H9 (cell line): ENCODE results near the gene IGBP1. TPM values are rescaled to one million over a fixed set of nuclear protein-coding genes. Genes with fewer than 3 reads are reported as not detected.

Source experiments
- DNase-seq: peaks from one replicate; pipeline ENCODE4 v3.0.0-alpha.2; 2017
- H2AFZ ChIP-seq: one replicate; pipeline ENCODE4 v1.6.1; 2013; ENCODE audit warnings: mild to moderate bottlenecking, low read length, control low read depth, moderate library complexity
- H2AK5ac ChIP-seq: 2 replicates; pipeline ENCODE4 v1.6.1; 2013; ENCODE audit warnings: low read length, control low read depth, mixed read lengths; ENCODE audit not compliant: insufficient read length
- H2BK120ac ChIP-seq: one replicate; pipeline ENCODE4 v1.6.1; 2013; ENCODE audit warnings: low read depth, mild to moderate bottlenecking, low read length, control low read depth, inconsistent platforms; ENCODE audit not compliant: poor library complexity, severe bottlenecking
- H2BK12ac ChIP-seq: 2 replicates; pipeline ENCODE4 v1.6.1; 2013; ENCODE audit warnings: low read length, control low read depth, mixed read lengths, low read depth; ENCODE audit not compliant: insufficient read length
- H2BK15ac ChIP-seq: 2 replicates; pipeline ENCODE4 v1.6.1; 2013; ENCODE audit warnings: low read depth, low read length, control low read depth
- H2BK20ac ChIP-seq: one replicate; pipeline ENCODE4 v1.6.1; 2013; ENCODE audit warnings: low read depth, mild to moderate bottlenecking, low read length, control low read depth, inconsistent platforms; ENCODE audit not compliant: poor library complexity, severe bottlenecking
- H2BK5ac ChIP-seq: 2 replicates; pipeline ENCODE4 v1.6.1; 2013; ENCODE audit warnings: low read length, control low read depth, mixed read lengths; ENCODE audit not compliant: insufficient read length
- H3K14ac ChIP-seq: 2 replicates; pipeline ENCODE4 v1.6.1; 2013; ENCODE audit warnings: low read length, control low read depth; ENCODE audit not compliant: insufficient read depth
- H3K18ac ChIP-seq: 2 replicates; pipeline ENCODE4 v1.6.1; 2013; ENCODE audit warnings: low read depth, mild to moderate bottlenecking, mixed read lengths, low read length, control low read depth; ENCODE audit not compliant: insufficient read length
- H3K23ac ChIP-seq: 2 replicates; pipeline ENCODE4 v1.6.1; 2013; ENCODE audit warnings: low read length, control low read depth, mixed read lengths, low read depth; ENCODE audit not compliant: insufficient read length
- H3K23me2 ChIP-seq: 2 replicates; pipeline ENCODE4 v1.6.1; 2013; ENCODE audit warnings: low read depth, mild to moderate bottlenecking, mixed read lengths, low read length, control low read depth; ENCODE audit not compliant: insufficient read length, poor library complexity, severe bottlenecking
- H3K27ac ChIP-seq: 2 replicates; pipeline ENCODE4 v1.5.1; 2013; ENCODE audit warnings: low read length, control low read depth, mixed read lengths, low read depth; ENCODE audit not compliant: insufficient read length
- H3K27me3 ChIP-seq: 2 replicates; pipeline ENCODE4 v1.6.1; 2013; ENCODE audit warnings: low read length, control low read depth, inconsistent platforms; ENCODE audit not compliant: insufficient read depth
- H3K4ac ChIP-seq: 2 replicates; pipeline ENCODE4 v1.6.1; 2013; ENCODE audit warnings: low read depth, mild to moderate bottlenecking, control low read depth, inconsistent platforms, low read length, moderate library complexity
- H3K4me1 ChIP-seq: 2 replicates; pipeline ENCODE4 v1.6.1; 2013; ENCODE audit warnings: low read length, control low read depth, inconsistent platforms; ENCODE audit not compliant: insufficient read depth
- H3K4me2 ChIP-seq: 2 replicates; pipeline ENCODE4 v1.6.1; 2013; ENCODE audit warnings: low read length, control low read depth, mixed read lengths; ENCODE audit not compliant: insufficient read length, insufficient read depth
- H3K56ac ChIP-seq: 2 replicates; pipeline ENCODE4 v1.6.1; 2013; ENCODE audit warnings: low read depth, mild to moderate bottlenecking, mixed read lengths, low read length, control low read depth; ENCODE audit not compliant: insufficient read length
- H3K79me1 ChIP-seq: 2 replicates; pipeline ENCODE4 v1.6.1; 2013; ENCODE audit warnings: low read depth, mild to moderate bottlenecking, moderate library complexity, low read length, control low read depth, inconsistent platforms; ENCODE audit not compliant: insufficient read depth, poor library complexity, severe bottlenecking
- H3K79me2 ChIP-seq: 2 replicates; pipeline ENCODE4 v1.6.1; 2013; ENCODE audit warnings: low read length, control low read depth, inconsistent platforms; ENCODE audit not compliant: insufficient read depth
- H3K9ac ChIP-seq: 2 replicates; pipeline ENCODE4 v1.6.1; 2013; ENCODE audit warnings: low read length, control low read depth, mixed read lengths; ENCODE audit not compliant: insufficient read length; ENCODE audit errors: extremely low read depth
- H3K9me3 ChIP-seq: one replicate; pipeline ENCODE4 v1.6.1; 2013; ENCODE audit warnings: low read depth, low read length, inconsistent platforms; ENCODE audit not compliant: control insufficient read depth
- H3T11ph ChIP-seq: one replicate; pipeline ENCODE4 v1.6.1; 2013; ENCODE audit warnings: mild to moderate bottlenecking, low read length, control low read depth, inconsistent platforms
- H4K20me1 ChIP-seq: one replicate; pipeline ENCODE4 v1.6.1; 2013; ENCODE audit not compliant: control insufficient read depth, insufficient read length, insufficient read depth
- H4K5ac ChIP-seq: 2 replicates; pipeline ENCODE4 v1.6.1; 2013; ENCODE audit warnings: low read depth, mild to moderate bottlenecking, mixed read lengths, low read length, control low read depth; ENCODE audit not compliant: insufficient read length
- H4K8ac ChIP-seq: replicated peaks from 2 replicates; pipeline ENCODE4 v1.6.1; 2013; ENCODE audit warnings: low read length, control low read depth, mixed read lengths, low read depth; ENCODE audit not compliant: insufficient read length
- H4K91ac ChIP-seq: 2 replicates; pipeline ENCODE4 v1.6.1; 2013; ENCODE audit warnings: low read depth, mild to moderate bottlenecking, moderate library complexity, mixed read lengths, low read length, control low read depth; ENCODE audit not compliant: insufficient read length
- H3K27ac Mint-ChIP-seq, 3 experiments: 2 replicates in 2 of 3; 3 replicates in 1 of 3; pipeline ENCODE4 v1.8.0; 2020 to 2021; ENCODE audit warnings: mixed read lengths in 3 of 3, mild to moderate bottlenecking in 1 of 3, moderate library complexity in 1 of 3
- H3K27me3 Mint-ChIP-seq: 2 replicates; pipeline ENCODE4 v1.8.0; 2021; ENCODE audit warnings: low read depth, mild to moderate bottlenecking, moderate library complexity, mixed read lengths
- H3K36me3 Mint-ChIP-seq, 3 experiments: 2 replicates in 2 of 3; 3 replicates in 1 of 3; pipeline ENCODE4 v1.8.0; 2020 to 2021; ENCODE audit warnings: low read depth in 3 of 3, mixed read lengths in 3 of 3; ENCODE audit not compliant: insufficient read depth in 1 of 3
- H3K4me1 Mint-ChIP-seq, 2 experiments: 2 replicates each; pipeline ENCODE4 v1.8.0; 2020; ENCODE audit warnings: mixed read lengths in 2 of 2
- H3K4me3 Mint-ChIP-seq, 2 experiments: 2 replicates in 1 of 2; 3 replicates in 1 of 2; pipeline ENCODE4 v1.8.0; 2020 to 2021; ENCODE audit warnings: mild to moderate bottlenecking in 2 of 2, mixed read lengths in 2 of 2, moderate library complexity in 1 of 2
- H3K9me3 Mint-ChIP-seq, 2 experiments: 2 replicates in 1 of 2; 3 replicates in 1 of 2; pipeline ENCODE4 v1.8.0; 2020; ENCODE audit warnings: mild to moderate bottlenecking in 2 of 2, mixed read lengths in 2 of 2, moderate library complexity in 1 of 2
- CTCF ChIP-seq: fragments of 200-600 bp; sonication (generic); conservative IDR thresholded peaks from 3 replicates; pipeline ENCODE4 v1.8.0; 2021; ENCODE audit warnings: antibody characterized with exemption, mild to moderate bottlenecking
- WGBS: extraction: QIAGEN DNeasy Blood & Tissue Kit; methylation state at CpG from one replicate; pipeline ENCODE4 v1.1.7; 2013; ENCODE audit warnings: missing lambda C conversion rate, low lambda C conversion rate, mixed read lengths; ENCODE audit not compliant: insufficient read length; ENCODE audit errors: extremely low coverage; 5-methylcytosine and 5-hydroxymethylcytosine counted together
- total RNA-seq: library from RNA; stranded (reverse); gene quantifications from 2 replicates; pipeline ENCODE4 v1.2.1, GENCODE V29; 2021

The IGBP1 gene
- total RNA-seq, 1 experiment from 2014 or later: 45.0 TPM

- no peak overlapping the region for H2BK12ac ChIP-seq
- H2AK5ac ChIP-seq: no peak overlapping the region
- H3K23me2 ChIP-seq: no peaks in the 10 kb centered on the region
- no peak overlapping the region for H3K4ac ChIP-seq
- no peak overlapping the region for H2AFZ ChIP-seq
- no peak overlapping the region for H3K18ac ChIP-seq
- H3K4me1 ChIP-seq: no peaks in the 10 kb centered on the region
- Mint-ChIP-seq H3K27me3 (no peaks in the 10 kb centered on the region), H3K9me3 (peaks cover 57 to 62% of the 10 kb centered on the region in 2 experiments), H3K4me3 (no peak overlapping the region), H3K27ac (no peak overlapping the region), H3K4me1 (peaks cover 0 to 8% of the 10 kb centered on the region in 2 experiments; a peak in 1 of 4 replicates), H3K36me3 (peaks cover 25 to 53% (median 45%) of the 10 kb centered on the region in 3 experiments; a peak in 6 of 7 replicates)
- no peaks in the 10 kb centered on the region for H3K79me1 ChIP-seq
- no peak overlapping the region for H4K5ac ChIP-seq
- WGBS: no CpG with 5 or more reads among the region's 3 CpGs
- H3K79me2 ChIP-seq: peaks cover 2% of the 10 kb centered on the region; the same call in 1 of the 2 replicates
- H4K8ac ChIP-seq: no peak overlapping the region
- no peak overlapping the region for H3K27ac ChIP-seq
- H3K23ac ChIP-seq: no peak overlapping the region
- no peak overlapping the region for H2BK120ac ChIP-seq
- H2BK15ac ChIP-seq: no peak overlapping the region
- H3K9me3 ChIP-seq: peaks cover 43% of the 10 kb centered on the region
- H3T11ph ChIP-seq: no peak overlapping the region
- H3K56ac ChIP-seq: no peak overlapping the region
- no peaks in the 10 kb centered on the region for H4K20me1 ChIP-seq
- no peak for TF ChIP-seq CTCF
- no peak overlapping the region for H3K14ac ChIP-seq
- no peak overlapping the region for H3K9ac ChIP-seq
- H4K91ac ChIP-seq: no peak overlapping the region
- no peak overlapping the region for H3K4me2 ChIP-seq
- no peak overlapping the region for H2BK5ac ChIP-seq
- no peaks in the 10 kb centered on the region for H3K27me3 ChIP-seq
- DNase-seq: no peak
- no peak overlapping the region for H2BK20ac ChIP-seq
Measured at GRCh38 chrX:70139736-70140135, 6.5 kb downstream of the IGBP1 start.
